HCT116 (cell line): ENCODE measurements around the gene GMPPB. TPM values are rescaled to one million over a fixed set of nuclear protein-coding genes. Genes with fewer than 3 reads are reported as not detected.

Source experiments
- ATAC-seq: fragments of 200-7000 bp; cut with Tn5 transposase; 2 replicates; pipeline ENCODE4 v1.9.1; 2020; ENCODE audit warnings: mild to moderate bottlenecking, moderate library complexity
- BruUV-seq: library from RNA; stranded (reverse); fragments of 400-500 nt; replicated peaks from 2 replicates; lab custom pipeline; 2021; lab: Mats Ljungman, UMichigan
- CTCF ChIA-PET: fragments of 300-600 bp; sonication (Branson Sonifier 250); formaldehyde crosslinking; loops from one replicate; lab custom pipeline; 2021; ENCODE audit warnings: antibody characterized with exemption; lab: Charles Lee
- POLR2A ChIA-PET: fragments of 300-600, 350-600 bp; sonication (Branson Sonifier 250); formaldehyde crosslinking; loops from one replicate; lab custom pipeline; 2021; ENCODE audit warnings: antibody characterized with exemption; lab: Charles Lee
- RAD21 ChIA-PET, 2 experiments: fragments of 300-600 bp; sonication (Branson Sonifier 250); formaldehyde crosslinking; loops; one replicate each; lab custom pipeline; 2023; ENCODE audit warnings: low total read pairs in 2 of 2; ENCODE audit not compliant: uncharacterized antibody in 2 of 2, unreplicated experiment in 2 of 2, low non-redundant PET in 1 of 2; lab: Charles Lee
- DNase-seq: peaks from one replicate; pipeline ENCODE4 v3.0.0-alpha.2; 2010; ENCODE audit warnings: low read depth, low spot score
- H2AFZ ChIP-seq: fragments of 200-600 bp; shearing (Covaris generic), sonication (generic); 2 replicates; pipeline ENCODE4 v1.6.1; 2017; ENCODE audit warnings: low read depth, mixed run types, mixed read lengths, antibody characterized with exemption, low read length; ENCODE audit not compliant: poor library complexity, severe bottlenecking
- H3K27ac ChIP-seq: 2 replicates; pipeline ENCODE4 v1.5.1; 2012; ENCODE audit warnings: low read depth, low read length
- H3K27me3 ChIP-seq: fragments of 200-600 bp; sonication (generic); 2 replicates; pipeline ENCODE4 v1.6.1; 2016; ENCODE audit warnings: mixed run types, low read length, mixed read lengths; ENCODE audit not compliant: insufficient read depth
- H3K36me3 ChIP-seq, 2 experiments: fragments of 200-500 bp in 1 of 2; fragments of 200-600 bp in 1 of 2; sonication (Bioruptor generic) in 1 of 2; sonication (generic) in 1 of 2; 2 replicates each; pipeline versions ENCODE4 v1.5.1 to v1.6.1; 2014 to 2016; ENCODE audit warnings: low read length in 2 of 2, inconsistent platforms in 1 of 2, mixed read lengths in 1 of 2, mixed run types in 1 of 2; ENCODE audit not compliant: insufficient read depth in 2 of 2, control insufficient read depth in 1 of 2
- H3K4me1 ChIP-seq, 2 experiments: fragments of 200-600 bp in 1 of 2; sonication (generic) in 1 of 2; 2 replicates each; pipeline versions ENCODE4 v1.5.1 to v1.6.1; 2012 to 2017; ENCODE audit warnings: low read length in 2 of 2, inconsistent platforms in 1 of 2, mild to moderate bottlenecking in 1 of 2, mixed read lengths in 1 of 2, mixed run types in 1 of 2, moderate library complexity in 1 of 2; ENCODE audit not compliant: insufficient read depth in 2 of 2, control insufficient read depth in 1 of 2
- H3K4me2 ChIP-seq: fragments of 200-600 bp; sonication (generic); 2 replicates; pipeline ENCODE4 v1.6.1; 2017; ENCODE audit warnings: mixed run types, low read length, mixed read lengths
- H3K4me3 ChIP-seq, 2 experiments: fragments of 200-600 bp in 1 of 2; sonication (generic) in 1 of 2; replicated peaks in 1 of 2; 2 replicates each; pipeline ENCODE4 v1.5.1; 2011 to 2016; ENCODE audit warnings: low read length in 2 of 2, control low read depth in 1 of 2, low read depth in 1 of 2, mild to moderate bottlenecking in 1 of 2, mixed read lengths in 1 of 2, mixed run types in 1 of 2
- H3K79me2 ChIP-seq: fragments of 200-600 bp; sonication (generic); 2 replicates; pipeline ENCODE4 v1.6.1; 2017; ENCODE audit warnings: mild to moderate bottlenecking, mixed run types, low read length, moderate library complexity, mixed read lengths; ENCODE audit not compliant: insufficient read depth
- H3K9ac ChIP-seq: fragments of 200-600 bp; sonication (generic); 2 replicates; pipeline ENCODE4 v1.6.1; 2016; ENCODE audit warnings: low read length, mixed read lengths
- H3K9me2 ChIP-seq: fragments of 200-600 bp; sonication (generic), shearing (Covaris generic); 2 replicates; pipeline ENCODE4 v1.6.1; 2017; ENCODE audit warnings: mixed run types, mild to moderate bottlenecking, moderate library complexity; ENCODE audit not compliant: insufficient read depth
- H3K9me3 ChIP-seq, 2 experiments: fragments of 200-500 bp in 1 of 2; fragments of 200-600 bp in 1 of 2; sonication (Bioruptor generic) in 1 of 2; sonication (generic) in 1 of 2; 2 replicates each; pipeline ENCODE4 v1.6.1; 2014 to 2017; ENCODE audit warnings: low read length in 2 of 2, mixed read lengths in 2 of 2, inconsistent platforms in 1 of 2, low read depth in 1 of 2, mild to moderate bottlenecking in 1 of 2, mixed run types in 1 of 2, moderate library complexity in 1 of 2; ENCODE audit not compliant: control insufficient read depth in 1 of 2, insufficient read depth in 1 of 2
- H4K20me1 ChIP-seq: fragments of 200-600 bp; sonication (generic), shearing (Covaris generic); 2 replicates; pipeline ENCODE4 v1.6.1; 2017; ENCODE audit warnings: mixed run types, mild to moderate bottlenecking, moderate library complexity; ENCODE audit not compliant: insufficient read depth
- CBX3 ChIP-seq: IDR thresholded peaks from 2 replicates; pipeline ENCODE4 v1.6.1; 2012; ENCODE audit warnings: low read depth
- CEBPB ChIP-seq: IDR thresholded peaks from 2 replicates; pipeline ENCODE4 v1.6.1; 2012; ENCODE audit warnings: low read depth
- EGR1 ChIP-seq: IDR thresholded peaks from 2 replicates; pipeline ENCODE4 v1.6.1; 2012; ENCODE audit warnings: low read depth
- EZH2 ChIP-seq: fragments of 200-600 bp; sonication (generic); IDR thresholded peaks from 2 replicates; pipeline ENCODE4 v1.6.1; 2017; ENCODE audit warnings: antibody characterized with exemption, mixed run types
- EZH2phosphoT487 ChIP-seq: fragments of 200-600 bp; IDR thresholded peaks from 2 replicates; pipeline ENCODE4 v1.6.1; 2018; ENCODE audit warnings: antibody characterized with exemption, borderline replicate concordance
- SP1 ChIP-seq: IDR thresholded peaks from 2 replicates; pipeline ENCODE4 v1.6.1; 2012; ENCODE audit warnings: low read depth
- SRF ChIP-seq: IDR thresholded peaks from 2 replicates; pipeline ENCODE4 v1.6.1; 2012; ENCODE audit warnings: low read depth
- TCF7L2 ChIP-seq: IDR thresholded peaks from 2 replicates; pipeline ENCODE4 v1.7.0; 2011; ENCODE audit warnings: borderline replicate concordance, inconsistent platforms; ENCODE audit not compliant: insufficient read depth, insufficient read length; ENCODE audit errors: extremely low read depth
- YY1 ChIP-seq: IDR thresholded peaks from 2 replicates; pipeline ENCODE4 v1.6.1; 2011; ENCODE audit warnings: low read length, low read depth, moderate library complexity, mild to moderate bottlenecking; ENCODE audit not compliant: insufficient replicate concordance; ENCODE audit errors: extremely low read depth
- intact Hi-C: fragments of 100-400 bp; cut with micrococcal nuclease; formaldehyde crosslinking; loops from 2 replicates; pipeline ENCODE4 v1.10.0; 2022
- total RNA-seq: library from RNA; stranded (reverse); gene quantifications from one replicate; pipeline ENCODE4 v1.2.1, GENCODE V29; 2021; ENCODE audit not compliant: unreplicated experiment
- TF ChIP-seq, protein P1 (sequence below): IDR thresholded peaks from 2 replicates; pipeline ENCODE4 v1.6.1; 2012
- TF ChIP-seq, protein P2 (sequence below), 3 experiments: fragments of 200-600 bp in 1 of 3; sonication (generic) in 1 of 3; IDR thresholded peaks in 2 of 3; conservative IDR thresholded peaks in 1 of 3; 2 replicates each; pipeline ENCODE4 v1.5.1; 2012 to 2017; ENCODE audit warnings: low read depth in 2 of 3, low read length in 2 of 3, antibody characterized with exemption in 1 of 3, borderline replicate concordance in 1 of 3, control low read depth in 1 of 3, mild to moderate bottlenecking in 1 of 3, mixed read lengths in 1 of 3, mixed run types in 1 of 3, moderate library complexity in 1 of 3; ENCODE audit not compliant: insufficient read depth in 1 of 3
- TF ChIP-seq, protein P3 (sequence below): IDR thresholded peaks from 2 replicates; pipeline ENCODE4 v1.6.1; 2011; ENCODE audit warnings: mild to moderate bottlenecking, low read length, moderate library complexity; ENCODE audit not compliant: insufficient replicate concordance; ENCODE audit errors: extremely low read depth
- TF ChIP-seq, protein P4 (sequence below): IDR thresholded peaks from 2 replicates; pipeline ENCODE4 v1.6.1; 2012
- TF ChIP-seq, protein P5 (sequence below): IDR thresholded peaks from 2 replicates; pipeline ENCODE4 v1.6.1; 2012; ENCODE audit warnings: low read depth

GMPPB gene
- total RNA-seq, 1 experiment from 2014 or later: 24.1 TPM

DNA sequence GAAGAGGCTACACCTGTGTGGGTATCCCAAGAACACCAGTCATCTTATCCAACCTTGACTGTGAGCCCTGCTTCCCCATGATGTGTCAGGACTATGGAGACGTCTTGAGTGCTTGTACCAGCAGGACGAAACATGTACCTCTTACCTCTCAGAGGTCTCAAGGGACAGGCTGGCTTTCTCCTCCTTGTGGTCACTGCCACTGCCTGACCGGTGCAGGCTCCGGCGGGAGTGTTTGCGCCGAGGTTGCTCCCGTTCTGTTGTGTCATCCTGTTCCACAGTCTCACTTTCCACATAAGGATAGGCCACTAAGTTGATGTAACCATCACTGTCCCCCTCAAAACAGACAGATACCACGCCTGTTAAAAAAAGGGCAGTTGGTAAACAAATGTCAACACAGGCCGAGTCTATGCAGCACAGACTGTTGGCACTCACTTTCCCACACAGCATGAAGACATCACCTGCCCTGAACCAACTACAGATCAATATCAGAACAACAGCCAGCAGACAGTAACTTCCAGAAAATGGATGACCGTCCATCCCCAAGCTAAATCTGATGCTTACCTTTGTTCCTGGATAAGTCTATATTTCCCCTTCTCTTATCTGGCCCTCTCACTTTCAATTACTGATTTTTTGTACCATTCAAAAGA lies 14.4 kb upstream of the GMPPB start:
- Histone ChIP-seq H3K4me1 (no peaks in the 10 kb centered on the region), H3K27me3 (no peaks in the 10 kb centered on the region), H3K9me3 (no peaks in the 10 kb centered on the region), H3K27ac (no peak overlapping the region), H3K36me3 (peaks cover 12 to 21% of the 10 kb centered on the region in 2 experiments; a peak in 3 of 4 replicates), H3K4me2 (no peak overlapping the region), H3K79me2 (peaks cover 24% of the 10 kb centered on the region; the same call in 1 of the 2 replicates), H4K20me1 (no peaks in the 10 kb centered on the region), H3K4me3 (no peak overlapping the region), H2AFZ (no peak overlapping the region), H3K9ac (no peak overlapping the region), H3K9me2 (no peaks in the 10 kb centered on the region)
- intact Hi-C loops: no loop called here
- CTCF ChIA-PET: no interaction called here
- ATAC-seq (no peak), DNase-seq (no peak)
- RAD21 ChIA-PET: no interaction called here
- POLR2A ChIA-PET: no interaction called here
- TF ChIP-seq SP1 (no peak), CEBPB (no peak), CBX3 (no peak), TCF7L2 (no peak), EGR1 (no peak), YY1 (no peak), SRF (no peak), EZH2phosphoT487 (no peak), EZH2 (no peak)
- TF ChIP-seq, protein P1, sequence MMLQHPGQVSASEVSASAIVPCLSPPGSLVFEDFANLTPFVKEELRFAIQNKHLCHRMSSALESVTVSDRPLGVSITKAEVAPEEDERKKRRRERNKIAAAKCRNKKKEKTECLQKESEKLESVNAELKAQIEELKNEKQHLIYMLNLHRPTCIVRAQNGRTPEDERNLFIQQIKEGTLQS: no peak
- TF ChIP-seq, protein P2, sequence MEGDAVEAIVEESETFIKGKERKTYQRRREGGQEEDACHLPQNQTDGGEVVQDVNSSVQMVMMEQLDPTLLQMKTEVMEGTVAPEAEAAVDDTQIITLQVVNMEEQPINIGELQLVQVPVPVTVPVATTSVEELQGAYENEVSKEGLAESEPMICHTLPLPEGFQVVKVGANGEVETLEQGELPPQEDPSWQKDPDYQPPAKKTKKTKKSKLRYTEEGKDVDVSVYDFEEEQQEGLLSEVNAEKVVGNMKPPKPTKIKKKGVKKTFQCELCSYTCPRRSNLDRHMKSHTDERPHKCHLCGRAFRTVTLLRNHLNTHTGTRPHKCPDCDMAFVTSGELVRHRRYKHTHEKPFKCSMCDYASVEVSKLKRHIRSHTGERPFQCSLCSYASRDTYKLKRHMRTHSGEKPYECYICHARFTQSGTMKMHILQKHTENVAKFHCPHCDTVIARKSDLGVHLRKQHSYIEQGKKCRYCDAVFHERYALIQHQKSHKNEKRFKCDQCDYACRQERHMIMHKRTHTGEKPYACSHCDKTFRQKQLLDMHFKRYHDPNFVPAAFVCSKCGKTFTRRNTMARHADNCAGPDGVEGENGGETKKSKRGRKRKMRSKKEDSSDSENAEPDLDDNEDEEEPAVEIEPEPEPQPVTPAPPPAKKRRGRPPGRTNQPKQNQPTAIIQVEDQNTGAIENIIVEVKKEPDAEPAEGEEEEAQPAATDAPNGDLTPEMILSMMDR (IDR thresholded peaks at IDR 0.05 in 2 of 3, conservative IDR thresholded peaks at IDR 0.05 in 1 of 3; ENCODE audit: borderline replicate concordance in 1 of 3, insufficient read depth in 1 of 3, low read depth in 2 of 3, low read length in 2 of 3): no peak
- TF ChIP-seq, protein P3, sequence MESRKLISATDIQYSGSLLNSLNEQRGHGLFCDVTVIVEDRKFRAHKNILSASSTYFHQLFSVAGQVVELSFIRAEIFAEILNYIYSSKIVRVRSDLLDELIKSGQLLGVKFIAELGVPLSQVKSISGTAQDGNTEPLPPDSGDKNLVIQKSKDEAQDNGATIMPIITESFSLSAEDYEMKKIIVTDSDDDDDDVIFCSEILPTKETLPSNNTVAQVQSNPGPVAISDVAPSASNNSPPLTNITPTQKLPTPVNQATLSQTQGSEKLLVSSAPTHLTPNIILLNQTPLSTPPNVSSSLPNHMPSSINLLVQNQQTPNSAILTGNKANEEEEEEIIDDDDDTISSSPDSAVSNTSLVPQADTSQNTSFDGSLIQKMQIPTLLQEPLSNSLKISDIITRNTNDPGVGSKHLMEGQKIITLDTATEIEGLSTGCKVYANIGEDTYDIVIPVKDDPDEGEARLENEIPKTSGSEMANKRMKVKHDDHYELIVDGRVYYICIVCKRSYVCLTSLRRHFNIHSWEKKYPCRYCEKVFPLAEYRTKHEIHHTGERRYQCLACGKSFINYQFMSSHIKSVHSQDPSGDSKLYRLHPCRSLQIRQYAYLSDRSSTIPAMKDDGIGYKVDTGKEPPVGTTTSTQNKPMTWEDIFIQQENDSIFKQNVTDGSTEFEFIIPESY: no peak
- TF ChIP-seq, protein P4, sequence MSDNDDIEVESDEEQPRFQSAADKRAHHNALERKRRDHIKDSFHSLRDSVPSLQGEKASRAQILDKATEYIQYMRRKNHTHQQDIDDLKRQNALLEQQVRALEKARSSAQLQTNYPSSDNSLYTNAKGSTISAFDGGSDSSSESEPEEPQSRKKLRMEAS: no peak
- TF ChIP-seq, protein P5, sequence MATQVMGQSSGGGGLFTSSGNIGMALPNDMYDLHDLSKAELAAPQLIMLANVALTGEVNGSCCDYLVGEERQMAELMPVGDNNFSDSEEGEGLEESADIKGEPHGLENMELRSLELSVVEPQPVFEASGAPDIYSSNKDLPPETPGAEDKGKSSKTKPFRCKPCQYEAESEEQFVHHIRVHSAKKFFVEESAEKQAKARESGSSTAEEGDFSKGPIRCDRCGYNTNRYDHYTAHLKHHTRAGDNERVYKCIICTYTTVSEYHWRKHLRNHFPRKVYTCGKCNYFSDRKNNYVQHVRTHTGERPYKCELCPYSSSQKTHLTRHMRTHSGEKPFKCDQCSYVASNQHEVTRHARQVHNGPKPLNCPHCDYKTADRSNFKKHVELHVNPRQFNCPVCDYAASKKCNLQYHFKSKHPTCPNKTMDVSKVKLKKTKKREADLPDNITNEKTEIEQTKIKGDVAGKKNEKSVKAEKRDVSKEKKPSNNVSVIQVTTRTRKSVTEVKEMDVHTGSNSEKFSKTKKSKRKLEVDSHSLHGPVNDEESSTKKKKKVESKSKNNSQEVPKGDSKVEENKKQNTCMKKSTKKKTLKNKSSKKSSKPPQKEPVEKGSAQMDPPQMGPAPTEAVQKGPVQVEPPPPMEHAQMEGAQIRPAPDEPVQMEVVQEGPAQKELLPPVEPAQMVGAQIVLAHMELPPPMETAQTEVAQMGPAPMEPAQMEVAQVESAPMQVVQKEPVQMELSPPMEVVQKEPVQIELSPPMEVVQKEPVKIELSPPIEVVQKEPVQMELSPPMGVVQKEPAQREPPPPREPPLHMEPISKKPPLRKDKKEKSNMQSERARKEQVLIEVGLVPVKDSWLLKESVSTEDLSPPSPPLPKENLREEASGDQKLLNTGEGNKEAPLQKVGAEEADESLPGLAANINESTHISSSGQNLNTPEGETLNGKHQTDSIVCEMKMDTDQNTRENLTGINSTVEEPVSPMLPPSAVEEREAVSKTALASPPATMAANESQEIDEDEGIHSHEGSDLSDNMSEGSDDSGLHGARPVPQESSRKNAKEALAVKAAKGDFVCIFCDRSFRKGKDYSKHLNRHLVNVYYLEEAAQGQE: no peak
- BruUV-seq: no TSS peak
